AG08396 (cell line): Measurements from ENCODE around the gene TKT.

ENCODE experiments used
- DNase-seq: peaks from one replicate; pipeline ENCODE4 v3.0.0; 2012; ENCODE audit warnings: low spot score, mixed read lengths

Gene TKT

DNA sequence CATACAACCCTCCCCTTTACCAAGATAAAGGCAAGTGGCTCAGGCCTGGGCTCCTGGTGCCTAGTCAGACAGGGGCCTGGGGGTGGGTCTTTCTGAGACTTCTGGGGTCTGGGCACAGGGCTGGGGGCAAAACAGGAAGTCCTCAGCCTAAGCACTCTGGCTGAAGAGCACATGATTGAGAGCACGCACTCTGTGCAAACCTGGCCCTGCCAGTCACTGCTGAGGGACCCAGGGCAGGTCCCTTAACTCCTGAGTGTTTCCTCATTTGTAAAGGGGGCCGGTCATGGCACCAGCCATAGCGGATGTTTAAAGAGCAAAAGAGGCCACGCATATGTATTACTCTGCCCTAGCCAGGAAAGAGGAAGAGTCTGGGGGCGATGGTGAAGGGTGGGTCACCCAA lies 16.0 kb downstream of the TKT start:
- no peak for DNase-seq

DNA sequence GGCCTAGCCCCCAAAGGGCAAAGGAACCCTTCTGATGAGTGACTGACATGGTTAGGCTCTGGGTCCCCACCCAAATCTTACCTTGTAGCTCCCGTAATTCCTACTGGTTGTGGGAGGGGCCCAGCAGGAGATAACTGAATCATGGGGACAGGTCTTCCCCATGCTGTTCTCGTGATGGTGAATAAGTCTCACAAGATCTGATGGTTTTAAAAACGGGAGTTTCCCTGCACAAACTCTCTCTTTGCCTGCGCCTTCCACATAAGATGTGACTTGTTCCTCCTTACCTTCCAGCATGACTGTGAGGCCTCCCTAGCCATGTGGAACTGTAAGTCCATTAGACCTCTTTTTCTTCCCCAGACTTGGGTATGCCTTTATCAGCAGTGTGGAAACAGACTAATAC lies 16.9 kb downstream of the TKT start:
- no peak for DNase-seq

DNA sequence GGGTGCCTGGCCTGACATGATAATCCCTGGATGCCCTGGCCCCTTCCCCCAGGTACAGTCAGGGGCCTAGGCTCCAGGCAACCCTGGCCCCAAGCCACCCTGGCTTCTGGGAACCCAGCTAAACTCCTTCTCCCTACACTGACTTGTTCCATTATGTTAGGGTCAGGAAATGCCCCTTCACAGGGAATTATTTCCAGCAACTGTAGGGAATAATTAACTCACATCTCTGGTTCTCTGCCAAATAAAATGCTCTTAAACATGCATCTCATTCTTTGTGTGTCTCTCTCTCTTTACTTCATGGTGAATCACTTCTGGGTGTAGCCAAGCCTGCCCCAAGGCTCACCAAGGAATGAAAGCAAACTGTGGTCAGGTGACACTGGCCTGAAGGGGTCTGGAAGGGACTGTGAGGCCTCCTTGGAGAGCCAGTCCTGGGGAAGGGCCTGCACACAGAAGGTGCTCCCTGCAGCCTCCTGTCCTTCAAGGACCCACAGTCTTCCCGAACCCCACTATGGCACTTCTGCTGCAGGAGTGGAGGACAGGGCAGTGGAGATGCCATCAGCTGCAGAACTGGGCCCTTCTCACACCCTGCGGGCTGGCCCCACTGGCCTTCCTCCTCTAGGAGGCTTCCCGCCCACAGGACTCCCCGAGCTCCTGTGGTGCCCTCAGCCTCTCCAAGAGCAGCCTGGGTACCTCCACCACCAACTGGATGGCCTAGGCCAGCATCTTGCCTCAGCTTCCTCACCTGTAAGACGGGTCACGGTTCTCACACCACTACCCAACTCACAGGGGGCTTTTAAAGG lies 17.6 kb downstream of the TKT start:
- DNase-seq = peak; percentile 87

DNA sequence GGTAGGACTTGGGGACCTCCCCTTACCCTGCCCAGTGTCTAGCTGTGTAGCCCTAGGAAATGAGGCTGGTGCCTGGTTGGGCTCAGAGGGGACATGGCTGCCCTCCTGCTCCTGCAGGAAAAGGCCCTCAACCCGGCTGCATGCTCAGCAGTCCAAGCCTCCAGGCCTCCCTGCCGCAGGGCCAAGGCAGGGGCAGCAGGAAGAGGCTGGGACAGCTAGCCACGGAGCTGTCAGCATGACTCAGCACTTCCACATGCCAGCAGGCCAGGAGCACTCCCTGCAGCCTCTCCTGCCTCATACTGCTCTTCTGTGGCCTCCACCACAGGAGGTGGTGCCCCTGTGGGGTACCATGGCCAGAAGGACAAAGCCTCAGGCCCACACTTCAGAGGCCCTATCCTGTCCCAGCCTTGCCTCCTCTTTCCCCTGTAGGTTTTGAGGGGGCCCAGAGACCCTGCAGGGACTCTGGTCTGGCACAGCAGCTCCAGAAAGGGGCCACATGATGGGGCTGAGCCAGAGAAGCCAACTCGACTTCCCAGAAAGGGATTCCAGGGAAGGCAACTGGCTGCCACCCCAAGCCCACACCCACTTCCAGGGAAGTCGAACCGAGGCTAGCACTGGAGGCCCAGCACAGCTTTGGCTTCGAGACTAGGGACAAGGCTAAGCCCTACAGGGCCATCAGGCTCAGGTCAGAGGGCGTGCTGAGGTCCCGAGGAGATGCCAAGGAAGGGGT lies 19.5 kb downstream of the TKT start:
- peak; percentile 91 for DNase-seq

DNA sequence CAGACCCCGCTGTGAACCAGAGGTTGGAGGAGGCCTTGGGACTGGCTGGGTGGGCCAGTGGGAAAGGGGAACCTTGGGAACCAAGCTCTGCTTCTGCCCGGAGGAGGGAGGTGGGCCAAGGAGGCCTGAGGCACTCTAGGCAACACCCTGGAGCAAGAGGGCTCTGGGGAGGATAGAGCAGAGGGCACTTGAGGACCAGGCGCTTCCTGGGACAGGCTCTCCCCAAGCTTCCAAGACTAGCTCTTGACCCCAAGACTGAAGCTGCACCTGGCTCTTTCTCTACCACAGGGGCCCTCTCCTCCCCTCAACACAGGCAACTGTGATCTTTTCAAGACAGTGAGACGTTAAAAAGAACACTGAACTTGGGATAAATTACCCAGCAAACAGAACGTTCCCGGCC lies 20.3 kb downstream of the TKT start:
- no peak for DNase-seq

DNA sequence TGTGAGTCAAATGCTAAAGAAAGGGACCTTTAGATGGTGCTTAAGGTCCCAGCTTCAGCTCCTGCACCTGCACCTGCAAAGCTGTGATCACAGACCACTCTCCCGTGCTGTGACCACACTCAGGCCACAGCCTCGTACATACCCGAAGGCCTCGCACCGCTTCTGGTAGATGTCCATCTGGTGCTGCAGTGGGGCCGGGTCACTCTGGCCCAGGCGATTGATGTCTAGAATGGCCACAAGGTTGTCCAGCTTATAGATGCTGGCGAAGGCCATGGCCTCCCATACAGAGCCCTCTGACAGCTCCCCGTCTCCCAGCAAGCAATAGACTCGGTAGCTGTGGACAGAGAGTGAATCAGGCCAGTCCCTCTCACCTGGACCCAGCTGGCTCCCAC lies 21.0 kb downstream of the TKT start:
- DNase-seq = no peak

DNA sequence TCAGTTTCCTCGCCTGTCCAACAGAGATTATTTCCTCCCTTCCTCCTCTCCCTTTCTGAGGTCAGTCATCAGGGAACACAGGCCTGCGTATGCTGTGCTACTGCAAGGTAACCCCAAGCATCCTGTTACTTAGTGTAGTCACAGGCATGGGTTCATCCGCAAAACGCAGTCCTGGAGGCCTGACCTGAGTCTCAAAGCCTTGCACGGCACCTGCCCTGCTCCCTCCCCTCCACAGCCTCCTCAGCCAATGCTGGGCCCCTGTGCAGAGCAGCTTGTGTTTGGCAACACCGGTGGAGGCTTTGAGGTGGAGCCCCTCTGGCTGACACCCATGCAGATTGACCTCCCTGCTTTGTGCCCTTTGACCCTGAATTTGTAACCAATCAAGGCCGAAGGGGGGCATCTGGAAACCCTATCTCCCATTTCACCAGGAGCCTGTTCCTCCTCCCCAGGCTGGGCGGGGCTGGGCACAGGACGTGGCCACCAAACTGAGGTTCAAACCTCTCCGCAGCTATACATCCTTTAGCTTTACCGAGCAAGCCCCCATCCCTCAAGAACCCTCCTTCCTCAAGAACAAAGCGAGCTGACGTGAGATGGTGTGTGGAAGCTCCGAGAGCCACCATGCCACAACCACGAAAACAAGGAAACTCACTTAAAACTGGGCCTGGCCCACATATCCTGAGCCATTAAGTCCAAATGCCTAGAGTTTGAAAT lies 21.5 kb downstream of the TKT start:
- DNase-seq = no peak

DNA sequence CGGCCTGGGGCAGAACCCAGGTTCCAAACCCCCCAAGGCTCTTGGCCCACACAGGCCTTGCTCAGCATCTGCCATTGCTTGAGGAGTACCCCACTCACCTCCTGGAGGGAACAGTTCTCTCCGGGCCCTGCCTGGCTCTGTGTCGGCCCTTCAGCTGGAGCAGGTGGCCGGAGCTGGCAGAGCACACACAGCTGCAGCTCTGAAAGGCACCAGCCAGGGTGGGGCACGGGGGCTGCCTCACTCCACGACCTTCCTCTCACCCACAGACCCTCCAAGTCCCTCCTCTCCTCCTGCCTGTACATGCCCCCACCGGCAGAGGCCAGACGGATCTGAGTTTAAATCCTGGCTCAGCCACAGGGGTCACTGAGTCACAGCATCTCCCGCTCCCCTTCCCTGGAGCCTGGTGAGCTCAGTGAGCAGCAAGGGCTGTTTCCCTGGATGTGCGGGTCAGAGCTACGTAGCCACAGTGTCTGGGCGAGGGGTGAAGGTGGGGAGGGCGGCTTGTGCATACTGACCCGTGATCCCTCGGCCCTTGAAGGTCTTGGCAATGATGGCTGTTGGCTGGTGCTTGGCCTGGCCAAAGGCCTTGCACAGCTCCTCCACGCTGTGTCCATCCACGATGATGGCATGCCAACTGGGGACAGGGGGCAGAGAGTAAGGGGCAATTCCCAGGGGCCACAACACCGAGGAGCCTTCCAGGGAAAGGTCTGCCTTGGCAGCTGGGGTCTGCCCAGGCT lies 23.0 kb downstream of the TKT start:
- DNase-seq = no peak

DNA sequence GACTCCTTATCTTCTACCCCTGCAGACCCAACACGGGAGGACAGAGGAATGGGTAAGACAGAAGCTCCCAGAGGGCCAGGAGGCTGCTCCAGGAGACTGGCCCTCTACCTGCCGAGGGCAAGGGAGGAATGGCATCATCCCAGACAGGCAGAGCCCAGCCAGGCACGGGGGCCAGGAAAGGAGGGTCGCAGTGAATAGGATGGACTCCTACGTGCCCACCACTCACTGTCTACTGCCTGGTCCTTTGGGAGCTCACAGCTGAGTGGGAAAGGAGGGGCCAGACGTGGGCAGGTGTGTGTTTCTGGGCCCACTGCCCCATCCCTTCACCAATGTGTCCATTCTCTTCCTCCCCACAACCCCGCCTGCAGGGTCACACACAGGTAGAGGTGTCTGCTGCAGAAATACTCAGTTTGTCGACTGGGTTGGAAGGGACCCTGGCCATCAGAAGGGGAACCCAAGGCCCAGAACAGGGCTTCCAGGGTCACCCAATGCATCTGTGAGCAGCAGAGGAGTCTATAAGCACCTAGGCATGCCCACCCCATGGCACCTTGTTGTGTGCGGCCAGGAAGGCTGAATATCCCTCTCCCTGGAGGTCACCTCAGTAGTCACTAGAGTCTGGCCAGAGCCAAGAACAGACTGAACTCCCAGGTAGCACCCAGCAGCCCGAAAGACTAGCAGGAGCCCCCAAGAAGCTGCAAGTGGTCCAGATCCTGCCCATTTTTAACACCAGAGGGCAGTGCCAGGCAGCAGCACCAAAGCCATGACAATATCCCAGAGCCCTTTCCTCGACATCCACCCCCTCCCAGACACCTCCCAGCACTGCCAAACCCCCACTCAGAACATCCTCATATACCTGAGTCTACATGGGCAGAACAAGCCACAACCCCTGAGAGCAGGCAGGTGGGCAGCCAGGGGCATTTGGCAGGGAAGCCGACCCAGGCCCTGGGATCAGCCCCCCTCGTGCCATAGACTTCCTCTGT lies 24.0 kb downstream of the TKT start:
- DNase-seq = no peak

DNA sequence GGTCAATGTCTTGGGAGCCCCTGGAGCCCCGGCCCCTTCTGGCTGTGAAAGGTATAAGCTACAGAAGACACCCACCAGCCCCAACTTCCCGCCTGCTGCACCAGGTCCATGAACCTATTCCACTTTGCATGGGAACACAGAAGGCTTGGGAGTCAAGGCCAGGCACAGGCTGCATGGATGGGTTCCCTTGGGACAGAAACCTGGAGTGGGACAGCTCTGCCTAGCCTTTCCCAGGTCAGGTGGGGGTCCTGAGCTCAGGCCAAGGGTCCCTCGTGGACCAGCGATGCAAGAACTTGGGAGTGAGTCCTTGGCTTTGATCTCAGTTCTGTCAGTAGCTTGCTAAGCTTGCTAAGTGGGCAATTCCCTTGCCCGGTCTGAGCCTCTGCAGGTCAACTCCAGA lies 25.0 kb downstream of the TKT start:
- no peak for DNase-seq

DNA sequence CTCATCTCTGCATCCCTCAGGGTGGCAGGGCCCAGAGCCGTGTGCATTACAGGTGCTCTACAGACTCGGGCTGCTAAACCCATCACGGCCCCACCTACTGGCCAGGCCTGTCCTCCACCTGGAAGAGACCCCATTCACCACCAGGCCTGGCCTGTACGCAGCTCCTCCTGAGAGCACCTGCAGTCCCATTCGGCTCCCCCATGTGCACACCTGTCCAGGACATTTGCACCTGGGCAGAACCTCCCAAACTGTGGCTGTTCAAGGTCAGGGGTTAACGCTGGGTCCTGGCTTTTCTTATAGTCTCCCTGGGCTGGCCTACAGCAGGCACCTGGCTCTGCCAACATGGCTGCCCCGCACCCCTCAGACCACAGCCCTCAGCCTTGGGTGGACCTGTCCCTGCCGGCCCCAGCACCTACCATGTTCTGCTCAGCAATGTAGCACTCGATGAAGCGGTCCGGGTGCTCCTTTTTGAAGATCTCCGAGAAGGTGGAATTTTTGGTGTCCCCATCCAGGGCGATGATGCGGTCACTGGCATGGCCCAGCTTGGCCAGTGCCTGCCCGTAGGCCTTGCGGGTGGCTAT lies 25.7 kb downstream of the TKT start:
- no peak for DNase-seq

DNA sequence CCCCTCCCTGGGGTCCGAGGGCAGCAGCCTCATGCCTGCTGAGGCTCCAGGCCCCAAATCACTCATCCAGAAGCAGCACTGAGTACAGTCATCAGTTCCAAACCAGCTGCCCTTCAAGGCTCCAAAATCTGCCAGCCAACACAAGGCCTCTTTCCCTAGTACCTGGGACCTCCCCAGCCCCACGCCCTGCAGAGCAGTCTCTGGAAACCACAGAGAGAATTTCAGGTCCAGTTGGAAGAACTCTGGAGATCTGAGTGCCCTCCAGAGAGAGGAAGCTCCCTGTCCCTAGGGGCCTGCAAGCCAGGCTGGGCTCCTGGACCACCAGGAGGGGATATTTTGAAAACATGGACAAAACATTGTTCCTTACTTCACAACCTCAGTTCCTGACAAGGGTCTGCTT lies 26.2 kb downstream of the TKT start:
- DNase-seq = no peak

DNA sequence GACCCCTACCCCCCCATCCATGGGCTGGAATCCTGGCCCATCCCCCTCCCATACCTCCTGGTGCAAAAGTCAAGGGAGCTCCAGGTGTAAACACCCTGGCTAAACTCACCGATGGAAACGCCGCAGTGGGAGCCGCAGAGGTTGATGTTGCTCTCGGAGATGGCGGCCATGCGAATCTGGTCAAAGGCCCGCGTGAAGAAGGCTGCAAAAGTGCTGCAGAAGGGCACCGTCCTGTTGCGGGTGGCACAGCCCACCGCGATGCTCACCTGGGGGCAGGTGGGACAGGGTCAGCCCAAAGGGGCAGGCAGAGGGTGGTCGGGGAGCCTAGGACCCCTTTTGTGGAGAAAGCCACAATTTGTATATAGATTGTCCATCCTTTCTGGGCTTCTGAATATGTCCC lies 26.7 kb downstream of the TKT start:
- DNase-seq = no peak

DNA sequence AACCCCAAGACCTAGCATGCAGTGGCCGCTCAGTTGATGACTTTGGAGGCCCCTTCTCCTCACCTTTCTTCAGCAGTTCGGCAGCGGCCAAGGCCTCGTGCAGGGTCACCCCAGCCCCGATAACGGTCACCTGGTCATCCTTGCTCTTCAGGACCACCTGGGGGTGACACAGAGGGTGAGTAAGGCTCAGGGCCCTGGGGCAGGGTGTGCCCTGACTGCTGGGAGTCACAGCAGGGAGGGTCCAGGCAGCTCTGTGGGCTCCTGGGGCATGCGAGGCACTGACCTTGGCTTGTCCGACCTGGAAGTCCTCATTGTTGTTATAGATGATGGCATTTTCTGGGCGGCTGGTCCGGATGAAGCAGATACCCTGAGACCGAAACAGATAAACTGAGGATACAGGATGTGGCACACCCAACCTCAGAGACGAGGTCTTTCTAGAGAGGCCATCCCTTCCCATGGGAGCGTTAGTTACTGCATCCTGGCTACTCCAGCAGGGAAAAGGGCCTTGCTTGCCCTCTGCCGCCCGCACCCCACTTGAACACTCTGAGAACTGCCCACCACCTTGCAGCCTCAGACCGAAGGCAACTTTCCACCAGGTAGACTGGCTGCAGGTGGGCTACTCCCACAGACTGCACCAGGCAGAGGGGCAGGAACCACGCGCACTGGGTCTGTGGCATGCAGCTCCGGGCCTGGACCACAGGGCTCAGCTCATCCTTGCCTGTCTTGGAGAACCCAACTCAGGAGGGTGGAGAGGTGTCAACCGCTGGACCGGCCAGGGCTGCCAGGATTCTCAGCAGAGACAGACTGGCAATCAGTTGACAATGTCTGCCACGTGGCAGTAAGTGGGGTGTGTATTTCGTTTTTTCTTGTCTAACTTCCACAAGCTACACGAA lies 27.6 kb downstream of the TKT start:
- DNase-seq = no peak

DNA sequence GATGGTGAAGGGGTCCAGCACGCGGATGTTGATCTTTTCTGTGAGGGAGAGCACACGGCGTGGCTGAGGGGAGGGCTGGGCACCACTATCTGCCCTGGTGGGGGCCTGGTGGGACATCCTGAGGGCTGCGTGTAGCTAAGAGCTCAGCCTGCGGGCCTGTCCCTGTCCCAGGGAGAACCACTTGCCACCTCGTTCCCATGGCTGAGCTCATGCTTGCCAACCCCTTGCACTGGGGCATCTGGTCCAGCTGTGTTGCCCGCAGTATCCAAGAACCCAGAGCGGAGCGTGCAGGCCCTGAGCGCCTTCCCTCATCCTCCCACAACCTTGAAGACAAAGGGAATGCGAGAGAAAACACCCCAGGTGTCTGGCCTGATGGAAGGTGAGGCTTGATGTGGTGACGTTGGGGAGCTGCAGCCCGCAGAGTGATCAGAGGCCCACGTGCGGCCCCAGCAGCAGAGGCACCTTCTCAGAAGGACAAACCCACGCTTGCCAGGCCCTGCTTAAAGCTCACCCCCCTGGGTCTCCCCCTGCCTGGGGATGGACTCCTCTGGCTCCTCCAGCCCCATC lies 28.9 kb downstream of the TKT start:
- DNase-seq = no peak

DNA sequence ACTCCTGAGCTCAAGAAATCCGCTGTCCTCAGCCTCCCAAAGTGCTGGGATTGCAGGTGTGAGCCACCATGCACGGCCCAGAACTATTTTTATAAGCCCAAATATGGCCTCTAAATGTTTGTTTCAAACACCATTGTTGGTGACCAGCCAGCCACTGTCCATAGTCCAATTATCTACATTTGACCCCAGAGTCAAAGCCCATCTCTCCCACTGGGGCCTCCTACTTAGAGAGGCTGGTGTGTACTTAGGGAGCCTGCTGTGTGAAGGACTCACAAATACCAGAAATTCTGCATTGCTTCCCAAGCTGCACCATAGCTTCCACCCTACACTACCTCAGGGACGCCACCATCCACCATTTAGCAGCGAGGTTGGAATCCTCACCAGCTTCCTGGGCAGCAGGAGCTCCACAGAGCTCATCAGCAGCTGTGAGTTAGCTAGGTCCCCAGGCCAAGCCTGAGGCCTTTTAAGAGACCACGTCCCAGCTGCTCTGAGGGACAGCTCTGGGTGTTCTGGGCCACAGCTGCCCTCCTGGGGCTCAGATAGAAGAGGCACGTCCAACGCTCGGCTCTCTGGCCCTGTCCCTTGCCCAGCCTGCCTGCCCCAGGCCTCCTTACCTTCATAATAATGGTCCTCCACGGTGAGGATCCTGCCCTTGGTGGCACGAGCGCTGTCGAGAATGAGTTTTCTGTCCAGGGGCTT lies 29.5 kb downstream of the TKT start:
- no peak for DNase-seq

DNA sequence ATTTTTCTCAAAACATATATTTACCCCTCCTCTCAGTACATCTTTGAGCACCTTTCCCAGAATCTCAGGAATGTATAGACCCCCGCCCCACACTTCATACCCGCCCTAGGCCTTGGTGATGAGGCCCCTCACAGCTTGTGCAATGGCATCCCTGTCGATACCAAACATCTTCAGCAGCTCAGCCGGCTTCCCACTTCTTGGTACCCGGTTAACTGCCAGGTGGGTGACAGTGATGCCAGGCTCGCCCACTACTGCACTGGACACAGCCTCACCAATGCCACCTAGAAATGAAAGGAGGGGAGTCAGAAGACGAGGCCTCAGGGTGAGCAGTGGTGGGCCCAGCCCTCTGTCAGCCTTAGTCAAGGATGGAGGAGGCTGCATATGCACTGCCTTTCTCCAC lies 30.2 kb downstream of the TKT start:
- no peak for DNase-seq

DNA sequence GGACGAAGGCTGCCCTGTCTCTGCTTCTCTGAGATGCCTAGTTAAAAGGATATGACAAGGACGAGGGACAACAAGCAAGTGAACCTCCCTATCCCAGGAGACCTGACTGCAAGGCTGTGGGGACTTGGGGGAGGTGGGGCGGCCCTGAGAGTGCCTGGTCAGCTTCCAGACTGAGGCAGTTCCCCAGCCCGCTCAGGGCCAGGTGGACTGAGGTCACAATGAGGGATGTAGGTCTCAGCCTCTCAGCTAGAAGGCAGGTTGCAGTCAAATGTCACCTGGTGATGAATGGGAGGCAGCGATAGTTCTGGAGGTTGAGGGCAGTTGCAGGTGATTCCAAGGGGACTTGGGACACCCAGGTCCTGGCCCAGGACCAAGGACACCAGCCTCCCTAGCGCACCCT lies 30.6 kb downstream of the TKT start:
- no peak for DNase-seq

DNA sequence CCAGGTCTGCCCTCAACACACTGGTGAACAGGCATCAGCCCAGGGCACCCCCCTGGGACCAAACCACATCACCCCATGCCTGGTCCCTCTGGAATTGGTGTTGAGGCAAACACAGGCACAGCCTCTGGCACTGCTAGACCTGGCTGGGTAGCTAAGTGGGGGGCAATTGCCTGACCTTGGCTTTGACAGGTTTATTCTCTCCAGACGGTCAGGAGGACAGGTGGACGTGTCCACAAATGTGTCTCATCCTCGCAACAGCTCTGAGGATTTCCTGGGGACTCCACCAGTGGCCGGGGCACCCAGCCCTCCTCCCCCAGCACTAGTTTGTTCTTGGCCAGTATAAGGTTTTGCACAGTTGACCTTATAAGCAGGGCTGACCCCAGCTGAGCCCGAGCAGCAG lies 31.3 kb downstream of the TKT start:
- no peak for DNase-seq
